ENCODE results near the gene NCOA7.
"Not testable (repeated sequence)": the region's sequence is repeated elsewhere in the genome, so short reads cannot be mapped to it uniquely, and the experiment has no call there.

The NCOA7 gene

GRCh38 chr6:125888989-125889656, 98.4 kb downstream of the NCOA7 start:
- peak; percentile 50 for TF ChIP-seq CTCF (IDR thresholded peaks at IDR 0.05; ENCODE audit: low read depth, low read length, missing control alignments)
- no peak overlapping the region for H3K4me3 ChIP-seq (replicated peaks; ENCODE audit: low read depth, low read length)
- no peak for DNase-seq (ENCODE audit: extremely low read depth, low read depth)

- H3K4me3 ChIP-seq (replicated peaks; ENCODE audit: low read depth, low read length), result no peak overlapping the region
- no peak for TF ChIP-seq CTCF (IDR thresholded peaks at IDR 0.05; ENCODE audit: low read depth, low read length, missing control alignments)
- no peak for DNase-seq (ENCODE audit: extremely low read depth, low read depth)
Observed at GRCh38 chr6:125899726-125900182, 109.0 kb downstream of the NCOA7 start.

- no peak overlapping the region for H3K4me3 ChIP-seq (replicated peaks; ENCODE audit: low read depth, low read length)
- no peak for TF ChIP-seq CTCF (IDR thresholded peaks at IDR 0.05; ENCODE audit: low read depth, low read length, missing control alignments)
- DNase-seq (ENCODE audit: extremely low read depth, low read depth), result no peak
Observed at GRCh38 chr6:125904871-125905270, 114.1 kb downstream of the NCOA7 start.

DNA sequence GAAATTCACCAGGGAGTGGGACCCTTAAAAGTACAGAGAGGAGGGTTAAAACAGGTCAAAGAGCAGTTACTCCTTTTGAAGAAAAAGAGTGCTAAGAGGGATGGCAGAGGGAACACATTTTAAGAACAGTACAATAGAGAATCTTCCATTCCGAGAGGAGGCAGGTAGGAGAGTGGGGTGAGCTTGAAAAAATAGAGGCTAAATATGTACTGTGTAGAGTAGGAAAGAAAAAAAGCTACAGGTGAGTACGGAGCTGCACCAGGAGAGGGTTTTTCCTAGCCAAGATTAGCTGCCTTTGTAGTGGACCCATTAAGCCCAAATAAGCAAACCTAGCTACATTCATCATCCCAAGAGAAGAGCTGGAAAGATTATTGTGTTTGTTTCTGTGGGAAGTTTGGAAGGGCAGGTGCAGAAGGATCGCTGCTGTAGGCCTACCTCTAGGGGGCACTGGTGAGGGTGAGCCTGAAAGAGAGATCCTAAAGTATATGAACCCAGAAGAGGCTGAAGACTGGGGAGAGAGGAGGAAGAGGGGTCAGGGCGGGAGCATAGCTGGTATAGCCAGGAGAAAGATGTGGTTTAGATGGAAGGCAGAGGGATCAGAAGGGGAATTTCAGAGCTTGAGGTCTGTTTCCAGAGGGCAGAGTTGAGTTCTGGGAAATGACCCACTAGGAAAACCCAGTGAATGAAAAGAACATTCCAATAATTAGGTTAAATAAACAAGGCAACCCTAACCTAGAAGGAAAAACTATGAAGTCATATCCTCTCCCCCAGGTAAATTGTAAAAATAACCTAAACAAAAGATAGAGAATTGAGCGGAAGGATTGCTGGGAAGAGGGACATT, 115.6 kb downstream of the NCOA7 start:
- no peak for DNase-seq (ENCODE audit: extremely low read depth, low read depth)
- H3K4me3 ChIP-seq (replicated peaks; ENCODE audit: low read depth, low read length), result no peak overlapping the region
- peak; percentile 86 for TF ChIP-seq CTCF (IDR thresholded peaks at IDR 0.05; ENCODE audit: low read depth, low read length, missing control alignments)

- no peak overlapping the region for H3K4me3 ChIP-seq (replicated peaks; ENCODE audit: low read depth, low read length)
- TF ChIP-seq CTCF (IDR thresholded peaks at IDR 0.05; ENCODE audit: low read depth, low read length, missing control alignments), result no peak
- DNase-seq (ENCODE audit: extremely low read depth, low read depth), result no peak
Observed at GRCh38 chr6:125910527-125910926, 119.8 kb downstream of the NCOA7 start.

GRCh38 chr6:125911051-125911451, 120.3 kb downstream of the NCOA7 start:
- H3K4me3 ChIP-seq (replicated peaks; ENCODE audit: low read depth, low read length); DNase-seq (ENCODE audit: extremely low read depth, low read depth): not testable (repeated sequence)

DNA sequence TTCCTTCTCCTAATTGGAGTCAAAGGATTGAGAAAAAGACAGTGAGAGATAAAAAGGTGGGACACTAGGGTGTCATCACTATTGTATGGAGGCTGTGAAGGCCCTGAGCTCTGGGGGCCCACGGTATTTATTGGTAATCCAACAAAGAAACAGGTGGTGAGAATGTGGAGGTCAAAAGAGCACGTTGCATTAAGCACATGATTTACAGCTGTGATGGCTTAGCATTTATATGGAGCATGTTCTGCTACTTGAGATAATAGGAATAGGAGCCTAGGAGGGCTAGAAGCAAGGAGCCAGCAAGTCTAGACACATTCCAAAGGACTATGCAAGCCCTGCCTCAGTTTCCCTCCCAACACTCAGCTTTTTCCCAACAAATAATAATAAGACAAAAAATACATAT, 121.7 kb downstream of the NCOA7 start:
- not testable (repeated sequence) for DNase-seq (ENCODE audit: extremely low read depth, low read depth); H3K4me3 ChIP-seq (replicated peaks; ENCODE audit: low read depth, low read length)

Data from HFF-Myc (cell line).